Stimulated activated CD8-positive, alpha-beta memory T cell treated with anti-CD3 and anti-CD28 coated beads, Interleukin-12 subunit alpha, Interleukin-12 subunit beta, amount 100 ng/mL, for 24 hours (primary cell): ENCODE results near the gene ACOT7.
"Not testable (repeated sequence)": the region's sequence is repeated elsewhere in the genome, so short reads cannot be mapped to it uniquely, and the experiment has no call there.

ENCODE experiments used
- DNase-seq: peaks from one replicate; pipeline ENCODE4 v3.0.0-alpha.2; 2020; ENCODE audit errors: extremely low read depth

The ACOT7 gene

GRCh38 chr1:6310116-6310848 lies 83.3 kb downstream of the ACOT7 start:
- DNase-seq = no peak

GRCh38 chr1:6309564-6309963 lies 84.0 kb downstream of the ACOT7 start:
- DNase-seq = no peak

GRCh38 chr1:6308449-6308848 lies 85.1 kb downstream of the ACOT7 start:
- no peak for DNase-seq

GRCh38 chr1:6307682-6308081 lies 85.9 kb downstream of the ACOT7 start:
- DNase-seq = not testable (repeated sequence)

GRCh38 chr1:6307099-6307498 lies 86.5 kb downstream of the ACOT7 start:
- no peak for DNase-seq

- no peak for DNase-seq
Measured at GRCh38 chr1:6303397-6304012, 90.1 kb downstream of the ACOT7 start.

- DNase-seq = no peak
Measured at GRCh38 chr1:6302568-6302967, 91.0 kb downstream of the ACOT7 start.

GRCh38 chr1:6301526-6301925 lies 92.0 kb downstream of the ACOT7 start:
- no peak for DNase-seq

GRCh38 chr1:6300342-6301048 lies 93.1 kb downstream of the ACOT7 start:
- no peak for DNase-seq

- no peak for DNase-seq
Measured at GRCh38 chr1:6299557-6300165, 93.9 kb downstream of the ACOT7 start.

- DNase-seq = no peak
Measured at GRCh38 chr1:6298940-6299465, 94.6 kb downstream of the ACOT7 start.

GRCh38 chr1:6298530-6298929 lies 95.0 kb downstream of the ACOT7 start:
- no peak for DNase-seq

- no peak for DNase-seq
Measured at GRCh38 chr1:6295910-6296309, 97.7 kb downstream of the ACOT7 start.

- DNase-seq = no peak
Measured at GRCh38 chr1:6294890-6295556, 98.5 kb downstream of the ACOT7 start.

GRCh38 chr1:6294080-6294889 lies 99.3 kb downstream of the ACOT7 start:
- no peak for DNase-seq

- no peak for DNase-seq
Measured at GRCh38 chr1:6292102-6292501, 101.5 kb downstream of the ACOT7 start.

GRCh38 chr1:6288665-6289064 lies 104.9 kb downstream of the ACOT7 start:
- no peak for DNase-seq

- DNase-seq = no peak
Measured at GRCh38 chr1:6288026-6288425, 105.5 kb downstream of the ACOT7 start.

GRCh38 chr1:6287431-6287886 lies 106.1 kb downstream of the ACOT7 start:
- DNase-seq = no peak

GRCh38 chr1:6287029-6287428 lies 106.5 kb downstream of the ACOT7 start:
- no peak for DNase-seq

GRCh38 chr1:6286266-6286665 lies 107.3 kb downstream of the ACOT7 start:
- no peak for DNase-seq
